K562 (cell line): ENCODE data around the gene WWC2. TPM values are rescaled to one million over a fixed set of nuclear protein-coding genes. Genes with fewer than 3 reads are reported as not detected.
A peak's percentile ranks its signal among the peaks of the same experiment; 100 is the strongest.

Experiments used
- ATAC-seq: fragments of 200-7000 bp; cut with Tn5 transposase; 3 replicates; pipeline ENCODE4 v1.9.1; 2020; ENCODE audit warnings: moderate library complexity
- BruUV-seq: library from RNA; stranded (reverse); fragments of 400-500 nt; replicated peaks from 2 replicates; lab custom pipeline; 2021; lab: Mats Ljungman, UMichigan
- CTCF ChIA-PET: fragments of 300-600 bp; formaldehyde crosslinking; extraction: SDS; loops from one replicate; lab custom pipeline; 2021; ENCODE audit warnings: low intra/inter-chr PET ratio; lab: Yijun Ruan, JAX
- POLR2A ChIA-PET: fragments of 300-600, 350-650 bp; sonication (Branson Sonifier 250); formaldehyde crosslinking; extraction: SDS; loops from one replicate; lab custom pipeline; 2021; ENCODE audit warnings: antibody characterized with exemption, inconsistent platforms; lab: Yijun Ruan, JAX
- DNase-seq, 4 experiments: peaks; one replicate each; pipeline versions ENCODE4 v3.0.0 to v3.0.0-alpha.2; 2011 to 2018; ENCODE audit warnings: low spot score in 3 of 4, mixed read lengths in 3 of 4; ENCODE audit errors: extremely low read depth in 1 of 4
- FAIRE-seq: peaks from 2 replicates; lab custom pipeline; 2011; peaks lifted over from hg19 to GRCh38; lab: Jason Lieb, UNC
- H2AFZ ChIP-seq: 2 replicates; pipeline ENCODE4 v1.6.0; 2011; ENCODE audit warnings: low read depth, low read length, control low read depth, inconsistent platforms
- H3K27ac ChIP-seq: fragments of 200-600 bp; 3 replicates; pipeline ENCODE4 v1.8.0; 2011; ENCODE audit warnings: low read depth, mild to moderate bottlenecking, control low read depth, inconsistent platforms, low read length, moderate library complexity, mixed read lengths; ENCODE audit errors: extremely low read depth
- H3K27me3 ChIP-seq, 2 experiments: fragments of 300-600 bp in 1 of 2; 2 replicates in 1 of 2; 3 replicates in 1 of 2; pipeline versions ENCODE4 v1.6.0 to v1.8.0; 2011; ENCODE audit warnings: inconsistent platforms in 2 of 2, low read length in 2 of 2, mild to moderate bottlenecking in 1 of 2, mixed read lengths in 1 of 2, moderate library complexity in 1 of 2; ENCODE audit not compliant: control insufficient read depth in 2 of 2, insufficient read depth in 2 of 2
- H3K36me3 ChIP-seq: fragments of 300-600 bp; 3 replicates; pipeline ENCODE4 v1.8.0; 2011; ENCODE audit warnings: mild to moderate bottlenecking, low read length, inconsistent platforms; ENCODE audit not compliant: control insufficient read depth, insufficient read depth
- H3K4me1 ChIP-seq, 2 experiments: fragments of 200-600 bp in 1 of 2; replicated peaks in 1 of 2; 2 replicates in 1 of 2; 3 replicates in 1 of 2; pipeline versions ENCODE4 v1.5.1 to v1.8.0; 2011; ENCODE audit warnings: inconsistent platforms in 2 of 2, low read length in 2 of 2, mild to moderate bottlenecking in 1 of 2, mixed read lengths in 1 of 2, moderate library complexity in 1 of 2; ENCODE audit not compliant: control insufficient read depth in 2 of 2, insufficient read depth in 2 of 2
- H3K4me2 ChIP-seq: 2 replicates; pipeline ENCODE4 v1.6.1; 2011; ENCODE audit warnings: low read length, control low read depth, inconsistent platforms, mixed read lengths; ENCODE audit not compliant: insufficient read depth
- H3K4me3 ChIP-seq: fragments of 200-600 bp; sonication (generic), shearing (Covaris generic); 2 replicates; pipeline ENCODE4 v1.5.1; 2016; ENCODE audit warnings: control low read depth, inconsistent platforms
- H3K79me2 ChIP-seq: fragments of 200-600 bp; 3 replicates; pipeline ENCODE4 v1.8.0; 2011; ENCODE audit warnings: low read length, inconsistent platforms; ENCODE audit not compliant: control insufficient read depth, insufficient read depth
- H3K9ac ChIP-seq, 2 experiments: 2 replicates each; pipeline versions ENCODE4 v1.6.0 to v1.6.1; 2011; ENCODE audit warnings: low read depth in 2 of 2, low read length in 2 of 2, control low read depth in 1 of 2, inconsistent platforms in 1 of 2, mild to moderate bottlenecking in 1 of 2, mixed read lengths in 1 of 2; ENCODE audit not compliant: insufficient read depth in 1 of 2
- H3K9me1 ChIP-seq: one replicate; pipeline ENCODE4 v1.6.0; 2011; ENCODE audit warnings: inconsistent platforms, mild to moderate bottlenecking, low read length, moderate library complexity; ENCODE audit not compliant: control insufficient read depth, insufficient read depth
- H3K9me3 ChIP-seq: replicated peaks from 2 replicates; pipeline ENCODE4 v1.5.1; 2011; ENCODE audit warnings: low read depth, low read length, inconsistent platforms; ENCODE audit not compliant: control insufficient read depth, insufficient read depth
- H4K20me1 ChIP-seq: replicated peaks from 2 replicates; pipeline ENCODE4 v1.6.1; 2011; ENCODE audit warnings: low read length, inconsistent platforms, mixed read lengths; ENCODE audit not compliant: control insufficient read depth, insufficient read depth
- BRCA1 ChIP-seq, 2 experiments: fragments of 450-650 bp in 1 of 2; sonication (generic) in 1 of 2; formaldehyde crosslinking in 1 of 2; IDR thresholded peaks; 2 replicates each; pipeline versions ENCODE4 v1.5.0 to v1.6.1; 2017 to 2020; ENCODE audit warnings: mild to moderate bottlenecking in 1 of 2, missing genetic modification reagents in 1 of 2
- FUS ChIP-seq: fragments of 200-400 bp; formaldehyde crosslinking; optimal IDR thresholded peaks from 2 replicates; pipeline ENCODE3; 2017; ENCODE audit warnings: low read depth, low read length
- NCOA2 ChIP-seq, 2 experiments: fragments of 450-650 bp; IDR thresholded peaks; 2 replicates each; pipeline ENCODE4 v1.6.1; 2018; ENCODE audit warnings: mild to moderate bottlenecking in 2 of 2, moderate library complexity in 1 of 2; ENCODE audit not compliant: partially characterized antibody in 2 of 2
- PCBP1 ChIP-seq: fragments of 200-400 bp; formaldehyde crosslinking; IDR thresholded peaks from 2 replicates; pipeline ENCODE4 v1.6.1; 2018; ENCODE audit warnings: mild to moderate bottlenecking, low read depth, low read length; ENCODE audit not compliant: poor library complexity, severe bottlenecking
- SIX5 ChIP-seq, 2 experiments: IDR thresholded peaks; 2 replicates each; pipeline ENCODE4 v1.6.1; 2011; ENCODE audit warnings: low read length in 2 of 2, borderline replicate concordance in 1 of 2, low read depth in 1 of 2, mild to moderate bottlenecking in 1 of 2, moderate library complexity in 1 of 2; ENCODE audit not compliant: insufficient read depth in 1 of 2
- SREBF1 ChIP-seq: fragments of 150-350 bp; IDR thresholded peaks from 2 replicates; pipeline ENCODE4 v1.6.1; 2014; ENCODE audit warnings: antibody characterized with exemption, low read depth, low read length, borderline replicate concordance
- ZKSCAN8 ChIP-seq: fragments of 200-800 bp; sonication (Bioruptor generic); IDR thresholded peaks from 2 replicates; pipeline ENCODE4 v1.6.1; 2016; ENCODE audit warnings: missing genetic modification characterization, missing compliant biosample characterization
- WGBS: fragments of 100-300 bp; shearing (Covaris generic); methylation state at CpG from one replicate; pipeline ENCODE4 v1.1.6; 2016; ENCODE audit warnings: low coverage, mixed read lengths; ENCODE audit not compliant: insufficient coverage; ENCODE audit errors: missing lambda C conversion rate; 5-methylcytosine and 5-hydroxymethylcytosine counted together
- in situ Hi-C: fragments of 300-500 bp; cut with MboI; formaldehyde crosslinking; loops from 4 replicates; pipeline ENCODE4 v1.15.0; 2018; ENCODE audit warnings: inconsistent platforms, mixed read lengths
- intact Hi-C: fragments of 100-400 bp; cut with micrococcal nuclease; formaldehyde crosslinking; loops from 2 replicates; pipeline ENCODE4 v1.14.2; 2022
- polyA plus RNA-seq, 8 experiments: library from polyadenylated mRNA; depleted of rRNA in 4 of 8; stranded (reverse) in 5 of 8; unstranded in 3 of 8; fragments of >200 nt; fragmentation: Nextera tagmentation in 2 of 8; fragmentation: Illumina TruSeq in 1 of 8; extraction: Ambion mirVana in 2 of 8; extraction: Trizol in 1 of 8; gene quantifications; 2 replicates each; pipeline versions ENCODE4 v1.2.1 to v1.2.3, GENCODE V29; 2011 to 2014; ENCODE audit warnings: inconsistent platforms in 1 of 8, missing spikeins in 1 of 8
- total RNA-seq, 7 experiments: library from RNA; depleted of rRNA in 6 of 7; stranded (reverse); fragments of >200 nt in 6 of 7; fragmentation: Illumina TruSeq in 2 of 7; extraction: Trizol in 2 of 7; gene quantifications; 2 replicates each; pipeline versions ENCODE4 v1.2.1 to v1.2.3, GENCODE V29; 2011 to 2021; ENCODE audit warnings: low replicate concordance in 1 of 7
- TF ChIP-seq, protein P1 (sequence below): fragments of 450-650 bp; IDR thresholded peaks from 2 replicates; pipeline ENCODE4 v1.6.1; 2016; ENCODE audit warnings: mild to moderate bottlenecking, moderate library complexity

WWC2 gene
- total and polyA plus RNA-seq, 9 of the 15 experiments (the other 6 are each of a cell fraction or from before 2014, with no cell fraction given), result 3.7 to 39.4 (median 19.6) TPM

DNA sequence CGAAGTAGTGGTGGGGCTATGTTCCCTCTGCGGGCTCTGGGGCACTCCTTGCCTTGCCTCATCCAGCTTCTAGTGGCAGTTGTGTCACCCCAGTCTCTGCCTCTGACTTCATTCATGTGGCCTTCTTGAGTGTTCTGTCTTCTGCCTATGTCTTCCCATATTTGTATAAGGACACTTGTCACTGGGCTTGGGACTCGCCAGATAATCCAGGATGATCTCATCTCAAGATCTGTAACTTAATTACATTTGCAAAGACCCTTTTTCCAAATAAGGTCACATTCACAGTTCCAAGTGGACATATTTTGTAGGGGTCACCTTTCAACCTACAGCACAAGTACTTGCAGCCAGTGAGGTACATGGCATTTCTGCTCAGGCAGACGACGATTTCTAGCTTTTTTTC, 253.5 kb downstream of the WWC2 start:
- no peaks in the 10 kb centered on the region for H3K9me1 ChIP-seq
- no peak overlapping the region for H3K4me3 ChIP-seq
- in situ Hi-C loops, result no loop called here
- H2AFZ ChIP-seq, result 0 out of 2 replicates have a peak overlapping the region, but pooled peaks have one; percentile 38
- POLR2A ChIA-PET, result no interaction called here
- WGBS, result 55% methylated on average over 5 of the region's 5 CpGs
- no peak overlapping the region for H3K9ac ChIP-seq
- CTCF ChIA-PET, result no interaction called here
- H4K20me1 ChIP-seq, result no peaks in the 10 kb centered on the region
- ATAC-seq, result no peak
- TF ChIP-seq PCBP1 (no peak), FUS (no peak), NCOA2 (IDR thresholded peaks at IDR 0.05; ENCODE audit: partially characterized antibody in 2 of 2) (no peak), SIX5 (IDR thresholded peaks at IDR 0.05; ENCODE audit: borderline replicate concordance in 1 of 2, insufficient read depth in 1 of 2, low read depth in 1 of 2, low read length in 2 of 2) (no peak), SREBF1 (no peak), BRCA1 (IDR thresholded peaks at IDR 0.05) (no peak), BRCA1 (CRISPR knock-in tag; IDR thresholded peaks at IDR 0.05) (no peak), ZKSCAN8 (no peak)
- TF ChIP-seq, protein P1, sequence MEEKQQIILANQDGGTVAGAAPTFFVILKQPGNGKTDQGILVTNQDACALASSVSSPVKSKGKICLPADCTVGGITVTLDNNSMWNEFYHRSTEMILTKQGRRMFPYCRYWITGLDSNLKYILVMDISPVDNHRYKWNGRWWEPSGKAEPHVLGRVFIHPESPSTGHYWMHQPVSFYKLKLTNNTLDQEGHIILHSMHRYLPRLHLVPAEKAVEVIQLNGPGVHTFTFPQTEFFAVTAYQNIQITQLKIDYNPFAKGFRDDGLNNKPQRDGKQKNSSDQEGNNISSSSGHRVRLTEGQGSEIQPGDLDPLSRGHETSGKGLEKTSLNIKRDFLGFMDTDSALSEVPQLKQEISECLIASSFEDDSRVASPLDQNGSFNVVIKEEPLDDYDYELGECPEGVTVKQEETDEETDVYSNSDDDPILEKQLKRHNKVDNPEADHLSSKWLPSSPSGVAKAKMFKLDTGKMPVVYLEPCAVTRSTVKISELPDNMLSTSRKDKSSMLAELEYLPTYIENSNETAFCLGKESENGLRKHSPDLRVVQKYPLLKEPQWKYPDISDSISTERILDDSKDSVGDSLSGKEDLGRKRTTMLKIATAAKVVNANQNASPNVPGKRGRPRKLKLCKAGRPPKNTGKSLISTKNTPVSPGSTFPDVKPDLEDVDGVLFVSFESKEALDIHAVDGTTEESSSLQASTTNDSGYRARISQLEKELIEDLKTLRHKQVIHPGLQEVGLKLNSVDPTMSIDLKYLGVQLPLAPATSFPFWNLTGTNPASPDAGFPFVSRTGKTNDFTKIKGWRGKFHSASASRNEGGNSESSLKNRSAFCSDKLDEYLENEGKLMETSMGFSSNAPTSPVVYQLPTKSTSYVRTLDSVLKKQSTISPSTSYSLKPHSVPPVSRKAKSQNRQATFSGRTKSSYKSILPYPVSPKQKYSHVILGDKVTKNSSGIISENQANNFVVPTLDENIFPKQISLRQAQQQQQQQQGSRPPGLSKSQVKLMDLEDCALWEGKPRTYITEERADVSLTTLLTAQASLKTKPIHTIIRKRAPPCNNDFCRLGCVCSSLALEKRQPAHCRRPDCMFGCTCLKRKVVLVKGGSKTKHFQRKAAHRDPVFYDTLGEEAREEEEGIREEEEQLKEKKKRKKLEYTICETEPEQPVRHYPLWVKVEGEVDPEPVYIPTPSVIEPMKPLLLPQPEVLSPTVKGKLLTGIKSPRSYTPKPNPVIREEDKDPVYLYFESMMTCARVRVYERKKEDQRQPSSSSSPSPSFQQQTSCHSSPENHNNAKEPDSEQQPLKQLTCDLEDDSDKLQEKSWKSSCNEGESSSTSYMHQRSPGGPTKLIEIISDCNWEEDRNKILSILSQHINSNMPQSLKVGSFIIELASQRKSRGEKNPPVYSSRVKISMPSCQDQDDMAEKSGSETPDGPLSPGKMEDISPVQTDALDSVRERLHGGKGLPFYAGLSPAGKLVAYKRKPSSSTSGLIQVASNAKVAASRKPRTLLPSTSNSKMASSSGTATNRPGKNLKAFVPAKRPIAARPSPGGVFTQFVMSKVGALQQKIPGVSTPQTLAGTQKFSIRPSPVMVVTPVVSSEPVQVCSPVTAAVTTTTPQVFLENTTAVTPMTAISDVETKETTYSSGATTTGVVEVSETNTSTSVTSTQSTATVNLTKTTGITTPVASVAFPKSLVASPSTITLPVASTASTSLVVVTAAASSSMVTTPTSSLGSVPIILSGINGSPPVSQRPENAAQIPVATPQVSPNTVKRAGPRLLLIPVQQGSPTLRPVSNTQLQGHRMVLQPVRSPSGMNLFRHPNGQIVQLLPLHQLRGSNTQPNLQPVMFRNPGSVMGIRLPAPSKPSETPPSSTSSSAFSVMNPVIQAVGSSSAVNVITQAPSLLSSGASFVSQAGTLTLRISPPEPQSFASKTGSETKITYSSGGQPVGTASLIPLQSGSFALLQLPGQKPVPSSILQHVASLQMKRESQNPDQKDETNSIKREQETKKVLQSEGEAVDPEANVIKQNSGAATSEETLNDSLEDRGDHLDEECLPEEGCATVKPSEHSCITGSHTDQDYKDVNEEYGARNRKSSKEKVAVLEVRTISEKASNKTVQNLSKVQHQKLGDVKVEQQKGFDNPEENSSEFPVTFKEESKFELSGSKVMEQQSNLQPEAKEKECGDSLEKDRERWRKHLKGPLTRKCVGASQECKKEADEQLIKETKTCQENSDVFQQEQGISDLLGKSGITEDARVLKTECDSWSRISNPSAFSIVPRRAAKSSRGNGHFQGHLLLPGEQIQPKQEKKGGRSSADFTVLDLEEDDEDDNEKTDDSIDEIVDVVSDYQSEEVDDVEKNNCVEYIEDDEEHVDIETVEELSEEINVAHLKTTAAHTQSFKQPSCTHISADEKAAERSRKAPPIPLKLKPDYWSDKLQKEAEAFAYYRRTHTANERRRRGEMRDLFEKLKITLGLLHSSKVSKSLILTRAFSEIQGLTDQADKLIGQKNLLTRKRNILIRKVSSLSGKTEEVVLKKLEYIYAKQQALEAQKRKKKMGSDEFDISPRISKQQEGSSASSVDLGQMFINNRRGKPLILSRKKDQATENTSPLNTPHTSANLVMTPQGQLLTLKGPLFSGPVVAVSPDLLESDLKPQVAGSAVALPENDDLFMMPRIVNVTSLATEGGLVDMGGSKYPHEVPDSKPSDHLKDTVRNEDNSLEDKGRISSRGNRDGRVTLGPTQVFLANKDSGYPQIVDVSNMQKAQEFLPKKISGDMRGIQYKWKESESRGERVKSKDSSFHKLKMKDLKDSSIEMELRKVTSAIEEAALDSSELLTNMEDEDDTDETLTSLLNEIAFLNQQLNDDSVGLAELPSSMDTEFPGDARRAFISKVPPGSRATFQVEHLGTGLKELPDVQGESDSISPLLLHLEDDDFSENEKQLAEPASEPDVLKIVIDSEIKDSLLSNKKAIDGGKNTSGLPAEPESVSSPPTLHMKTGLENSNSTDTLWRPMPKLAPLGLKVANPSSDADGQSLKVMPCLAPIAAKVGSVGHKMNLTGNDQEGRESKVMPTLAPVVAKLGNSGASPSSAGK, result no peak
- FAIRE-seq, result no peak
- intact Hi-C loops, result loop anchor here (2.0 kb wide), 1 partner anchor 90 kb away; no protein-coding TSS in a partner anchor
- H3K9me3 ChIP-seq, result no peaks in the 10 kb centered on the region
- BruUV-seq, result no TSS peak
- H3K27me3 ChIP-seq, result no peaks in the 10 kb centered on the region
- H3K4me2 ChIP-seq, result no peak overlapping the region
- no peak for DNase-seq
- peaks cover 20 to 27% of the 10 kb centered on the region in 2 experiments for H3K4me1 ChIP-seq
- no peaks in the 10 kb centered on the region for H3K36me3 ChIP-seq
- no peaks in the 10 kb centered on the region for H3K79me2 ChIP-seq
- no peak overlapping the region for H3K27ac ChIP-seq
